Fibroblast of skin of right quadriceps (primary cell): Measurements from ENCODE around the gene ANKRD34A.

ENCODE experiments used
- DNase-seq: peaks from one replicate; pipeline ENCODE4 v3.0.0-alpha.2; 2013

Gene ANKRD34A

DNA sequence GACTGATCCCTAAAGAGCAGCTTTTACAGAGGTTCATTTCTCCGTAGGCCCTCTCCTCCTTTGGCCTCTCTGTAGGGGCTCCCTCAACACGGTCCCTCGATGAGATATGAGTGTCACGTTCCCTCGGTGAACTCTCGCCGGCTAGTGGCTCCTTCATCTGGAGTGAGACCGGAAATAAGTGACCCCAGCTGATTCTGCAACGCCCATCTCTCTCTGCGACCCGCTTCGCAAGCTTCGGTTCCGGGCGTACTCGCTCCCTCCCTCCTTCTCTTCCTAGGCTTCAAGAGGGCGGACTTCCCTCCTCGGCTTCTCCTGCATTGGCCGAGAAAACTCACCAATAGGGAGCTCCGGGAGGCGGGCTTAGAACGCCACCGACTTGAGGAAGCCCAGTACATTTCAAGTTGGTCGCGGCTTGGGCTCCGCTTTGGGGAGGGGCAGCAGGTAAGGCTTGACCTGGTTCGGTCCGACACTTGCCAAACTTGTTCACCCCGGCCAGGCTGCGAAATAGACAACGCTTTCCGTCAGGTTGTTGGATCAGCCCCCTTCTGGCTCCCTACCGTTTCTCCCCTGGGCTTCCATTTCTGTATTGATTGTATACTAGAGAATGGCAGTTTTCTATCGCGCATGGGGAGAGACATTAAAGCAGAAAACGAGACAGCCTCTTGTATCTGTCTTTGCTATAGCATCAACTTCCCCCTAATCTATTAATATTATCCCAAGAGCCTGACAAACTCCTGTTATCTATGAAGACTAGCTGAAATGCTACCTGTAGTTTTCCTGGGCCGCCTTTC lies at the start of gene ANKRD34A, which contains the start of gene POLR3GL:
Gene ANKRD34A (minus strand): TSS at position 248 of the 791 bp plus-strand sequence. CDS start 2,816 bp downstream, outside the sequence.
Gene POLR3GL (plus strand): TSS at position 363 of the 791 bp plus-strand sequence. CDS start 10,176 bp downstream, outside the sequence.
- DNase-seq = peak; percentile 89

DNA sequence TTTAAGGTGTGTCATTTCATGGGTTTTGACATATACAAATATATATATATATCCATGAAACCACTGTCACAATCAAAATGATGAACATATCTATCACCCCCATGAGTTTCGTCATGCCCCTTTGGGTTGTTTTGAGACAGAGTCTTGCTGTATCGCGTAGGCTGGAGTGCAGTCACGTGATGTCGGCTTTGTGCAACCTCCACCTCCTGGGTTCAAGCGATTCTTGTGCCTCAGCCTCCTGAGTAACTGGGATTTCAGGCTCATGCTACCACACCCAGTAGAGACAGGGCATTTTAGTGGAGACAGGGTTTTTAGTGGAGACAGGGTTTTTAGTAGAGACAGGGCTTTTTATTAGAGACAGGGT lies 49.2 kb upstream of the ANKRD34A start:
- DNase-seq = no peak

DNA sequence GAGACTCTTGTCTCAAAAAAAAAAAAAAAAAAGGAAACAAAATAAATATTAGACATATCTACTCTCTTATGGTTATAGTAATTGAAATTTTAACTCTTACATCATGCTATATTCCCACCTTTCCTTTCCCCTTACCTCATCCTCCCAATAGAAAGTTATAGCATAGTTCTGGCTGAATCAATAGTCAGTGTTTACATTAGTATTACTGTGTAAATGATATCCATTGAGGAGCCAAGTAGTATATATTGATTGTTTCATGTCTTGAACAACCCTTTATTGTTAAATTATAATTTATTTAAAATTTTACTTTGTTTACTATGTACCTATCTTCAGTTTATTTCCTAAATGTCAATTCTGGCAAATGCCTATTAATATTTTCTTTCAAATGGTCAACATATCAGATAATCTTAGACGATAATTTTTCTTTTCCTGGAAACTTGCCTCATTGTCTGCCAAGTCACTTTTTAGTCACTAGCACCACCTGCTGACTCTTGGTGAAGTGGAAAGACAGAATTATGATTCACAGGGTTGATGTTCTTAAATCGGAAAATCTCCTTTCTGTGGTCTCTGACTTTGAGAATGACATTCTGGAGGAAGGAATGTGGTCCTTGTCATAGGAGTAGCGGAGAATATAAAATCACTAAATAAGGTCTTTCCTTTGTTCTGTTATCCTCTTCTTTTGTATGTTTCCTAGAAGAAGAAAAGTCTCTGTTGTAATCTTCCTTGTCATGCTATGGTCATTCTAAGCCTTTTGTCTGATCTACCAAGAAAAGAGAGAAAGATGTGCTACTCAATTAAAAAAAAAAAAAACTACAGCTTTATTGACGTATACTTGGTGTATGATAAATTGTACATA lies 48.6 kb upstream of the ANKRD34A start:
- DNase-seq = peak; percentile 87

DNA sequence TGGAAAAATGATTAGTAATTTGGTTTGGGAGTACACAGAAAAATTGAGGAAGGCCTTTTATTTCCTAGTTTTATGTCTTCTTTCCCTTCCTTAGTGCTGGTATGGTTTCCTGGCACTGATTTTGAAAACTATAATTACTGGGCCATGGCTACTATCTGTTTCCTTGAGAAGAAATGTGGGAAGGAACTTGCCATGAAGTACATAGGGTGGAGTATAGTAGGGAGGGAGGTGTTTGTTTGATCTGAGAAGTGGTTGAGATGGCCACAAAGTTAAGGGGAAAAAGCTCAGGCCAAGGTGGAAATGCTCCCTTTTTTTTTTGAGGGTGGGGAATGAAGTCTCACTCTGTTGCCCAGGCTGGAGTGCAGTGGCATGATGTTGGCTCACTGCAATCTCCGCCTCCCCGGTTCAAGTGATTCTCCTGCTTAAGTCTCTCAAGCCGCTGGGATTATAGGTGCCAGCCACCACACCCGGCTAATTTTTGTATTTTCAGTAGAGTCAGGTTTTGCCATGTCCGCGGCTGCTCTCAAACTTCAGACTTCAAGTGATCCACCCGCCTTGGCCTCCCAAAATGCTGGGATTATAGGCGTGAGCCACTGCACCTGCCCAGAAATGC lies 45.9 kb upstream of the ANKRD34A start:
- DNase-seq = no peak

DNA sequence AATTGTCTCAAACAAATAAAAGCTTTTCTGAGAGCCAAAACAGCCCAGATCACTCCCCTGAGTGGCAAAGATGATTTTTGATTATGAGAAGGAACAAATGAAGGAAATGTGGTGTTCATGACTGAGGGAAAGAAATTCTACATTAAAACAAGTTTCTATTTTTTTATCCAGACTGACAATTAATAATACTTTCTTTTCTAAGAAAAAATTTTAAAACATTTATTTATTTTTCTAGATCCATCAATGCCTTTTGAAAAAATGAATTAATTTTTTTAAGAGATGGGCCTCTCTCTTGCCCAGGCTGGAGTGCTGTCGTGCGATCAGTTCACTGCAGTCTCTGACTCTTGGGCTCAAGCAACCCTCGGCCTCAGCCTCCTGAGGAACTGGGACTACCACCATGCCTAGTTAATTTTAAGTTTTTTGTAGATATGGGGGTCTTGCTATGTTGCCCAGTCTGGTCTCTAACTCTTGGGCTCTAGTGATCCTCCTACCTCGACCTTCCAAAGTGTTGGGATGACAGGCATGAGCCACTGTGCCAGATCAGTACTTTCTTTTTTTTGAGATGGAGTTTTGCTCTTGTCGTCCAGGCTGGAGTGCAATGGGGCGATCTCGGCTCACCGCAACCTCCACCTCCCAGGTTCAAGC lies 43.2 kb upstream of the ANKRD34A start:
- DNase-seq = no peak

DNA sequence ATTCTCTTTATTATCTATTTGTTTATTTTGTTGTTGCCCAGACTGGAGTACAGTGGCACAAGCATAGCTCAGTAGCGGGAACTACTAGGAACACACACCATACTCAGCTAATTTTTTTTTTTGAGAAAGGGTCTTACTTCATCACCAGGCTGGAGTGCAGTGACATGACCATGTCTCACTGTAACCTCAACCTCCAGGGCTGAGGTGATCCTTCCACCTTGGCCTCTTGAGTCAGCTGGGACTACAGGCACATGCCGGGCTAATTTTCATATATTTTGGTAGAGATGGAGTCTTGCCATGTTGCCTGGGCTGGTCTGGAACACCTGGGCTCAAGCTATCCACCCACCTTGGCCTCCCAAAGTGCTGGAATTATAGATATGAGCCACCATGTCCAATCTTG lies 37.3 kb upstream of the ANKRD34A start:
- no peak for DNase-seq

DNA sequence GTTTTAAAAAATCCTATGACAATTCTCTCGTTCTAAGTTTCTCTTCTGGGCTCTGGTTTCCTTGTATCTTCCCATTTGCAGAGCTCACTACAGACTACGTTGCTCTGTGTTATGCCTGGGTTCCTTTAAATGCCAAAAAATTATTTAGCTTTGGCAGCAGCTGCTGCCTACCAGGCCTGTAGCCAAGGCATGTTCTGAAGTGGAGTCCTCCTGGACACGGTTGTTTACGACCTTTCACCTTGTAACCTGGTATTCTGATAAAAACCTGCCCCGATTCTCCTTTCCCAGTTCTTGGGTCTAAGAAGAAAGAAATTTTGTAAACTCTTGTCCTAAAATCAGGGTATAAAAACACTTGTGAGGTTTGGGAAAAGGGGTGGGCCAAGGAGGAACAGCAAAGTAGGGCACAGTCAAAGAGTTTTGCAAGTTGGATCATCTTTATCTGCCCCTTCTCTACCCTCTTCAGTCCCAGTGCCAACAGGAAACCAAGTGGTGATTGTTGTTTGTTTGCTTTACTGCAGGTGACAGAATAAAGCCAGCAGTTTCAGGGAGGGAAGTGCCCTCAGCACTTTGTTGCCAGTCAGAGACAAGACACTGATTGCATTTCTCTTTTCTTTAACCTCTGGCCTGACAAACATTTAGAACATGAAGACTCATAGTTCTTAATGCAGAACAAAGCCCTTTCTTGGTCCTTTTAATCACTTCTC lies 35.1 kb upstream of the ANKRD34A start:
- no peak for DNase-seq

DNA sequence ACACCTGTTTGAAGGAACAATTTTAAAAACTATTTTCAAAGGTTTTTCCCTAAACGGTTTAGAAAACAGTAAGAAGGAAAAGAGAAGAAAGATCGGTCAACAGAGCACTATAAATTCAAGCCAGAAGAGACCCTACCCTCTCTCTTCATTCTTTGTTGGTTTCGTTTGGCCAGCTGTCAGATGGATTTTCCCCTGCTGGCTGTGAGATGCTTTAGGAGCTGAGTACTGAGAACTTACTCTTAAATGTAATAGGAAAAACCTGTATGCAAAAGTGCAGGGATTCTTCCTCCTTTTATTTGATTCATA lies 33.3 kb upstream of the ANKRD34A start:
- no peak for DNase-seq

DNA sequence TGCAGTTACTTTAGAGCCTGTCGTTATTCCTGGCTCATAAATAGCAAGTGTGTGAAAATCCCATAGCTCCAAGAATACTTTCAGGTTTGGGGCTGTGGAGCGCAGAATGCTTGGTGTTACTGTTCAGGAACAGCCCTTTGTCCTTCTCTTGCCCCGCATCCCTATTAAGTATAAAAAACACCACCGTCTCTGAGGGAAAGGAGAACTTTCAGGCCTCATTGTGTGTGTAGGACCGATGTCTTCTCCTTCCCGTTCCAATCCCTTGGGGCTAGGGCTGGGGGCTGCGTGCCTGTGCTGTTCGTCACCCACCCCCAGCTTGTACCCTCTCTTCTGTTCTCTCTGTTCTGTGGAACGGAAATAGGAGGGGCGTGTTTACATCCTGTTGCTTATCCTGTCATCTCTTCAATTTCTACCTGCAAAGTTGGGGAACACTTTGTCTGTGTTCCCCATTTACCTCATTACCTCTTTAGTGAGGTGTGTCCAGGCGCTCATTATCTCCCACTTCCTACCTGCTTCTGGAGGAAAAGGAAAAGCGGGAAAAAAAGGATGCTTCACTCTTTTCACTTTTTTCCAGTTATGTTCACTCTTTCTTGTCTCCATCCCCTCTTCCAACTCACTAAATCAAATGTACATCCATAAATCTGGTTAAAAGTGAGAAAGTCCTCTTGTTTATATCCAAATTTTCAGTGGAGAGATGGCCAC lies 32.8 kb upstream of the ANKRD34A start:
- DNase-seq = peak; percentile 39

DNA sequence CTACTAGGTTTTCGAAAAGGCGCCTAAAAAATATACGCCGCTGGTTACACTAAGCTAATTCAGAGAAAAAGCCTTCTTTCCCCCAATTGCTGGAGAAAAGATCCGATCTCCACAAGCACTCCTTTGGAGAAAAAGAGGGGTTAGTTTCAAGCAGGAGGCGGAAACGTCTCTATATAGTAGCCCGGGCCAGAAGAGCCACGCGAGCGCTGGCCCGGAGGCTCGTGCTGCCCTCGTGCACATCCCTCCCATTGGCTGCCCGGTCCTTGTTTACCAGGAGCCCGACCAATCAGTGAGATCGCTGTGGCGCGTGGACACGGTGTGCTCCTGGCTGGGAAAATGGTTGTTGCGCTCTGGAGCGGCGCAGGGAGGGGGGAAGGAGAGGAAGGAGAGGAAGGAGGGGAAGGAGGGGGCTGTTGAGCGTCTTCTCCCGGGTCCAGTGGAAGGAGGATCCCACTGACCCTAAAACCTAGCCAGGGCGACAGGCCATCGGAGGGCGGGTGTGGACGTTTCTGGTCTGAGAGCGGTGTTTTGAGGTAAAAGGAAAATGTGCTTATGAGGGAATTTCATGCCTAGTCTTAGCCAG lies 32.1 kb upstream of the ANKRD34A start, which contains the start of gene TXNIP:
Gene TXNIP (minus strand): TSS at position 147 of the 583 bp plus-strand sequence. CDS start 313 bp downstream, outside the sequence.
- DNase-seq = peak; percentile 98

DNA sequence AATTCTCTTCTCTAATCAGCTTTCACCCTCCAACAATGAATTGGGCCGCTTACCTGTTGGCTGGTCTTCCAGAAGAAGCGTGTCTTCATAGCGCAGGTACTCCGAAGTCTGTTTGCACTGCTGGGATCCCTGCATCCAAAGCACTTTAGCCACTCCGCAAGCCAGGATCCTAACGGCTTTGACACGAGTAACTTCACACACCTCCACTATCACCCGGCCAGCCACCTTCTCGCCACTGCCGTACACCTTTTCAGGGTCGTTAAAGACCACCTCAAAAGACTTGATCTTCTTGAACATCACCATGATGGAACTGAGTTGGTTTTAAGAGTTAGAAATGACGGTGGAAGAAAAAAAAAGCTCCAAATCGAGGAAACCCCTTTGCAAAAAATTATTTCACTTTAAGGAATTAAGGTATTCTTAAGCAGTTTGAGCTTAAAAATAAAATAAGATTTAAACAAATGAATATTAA lies 31.6 kb upstream of the ANKRD34A start:
- DNase-seq = no peak

DNA sequence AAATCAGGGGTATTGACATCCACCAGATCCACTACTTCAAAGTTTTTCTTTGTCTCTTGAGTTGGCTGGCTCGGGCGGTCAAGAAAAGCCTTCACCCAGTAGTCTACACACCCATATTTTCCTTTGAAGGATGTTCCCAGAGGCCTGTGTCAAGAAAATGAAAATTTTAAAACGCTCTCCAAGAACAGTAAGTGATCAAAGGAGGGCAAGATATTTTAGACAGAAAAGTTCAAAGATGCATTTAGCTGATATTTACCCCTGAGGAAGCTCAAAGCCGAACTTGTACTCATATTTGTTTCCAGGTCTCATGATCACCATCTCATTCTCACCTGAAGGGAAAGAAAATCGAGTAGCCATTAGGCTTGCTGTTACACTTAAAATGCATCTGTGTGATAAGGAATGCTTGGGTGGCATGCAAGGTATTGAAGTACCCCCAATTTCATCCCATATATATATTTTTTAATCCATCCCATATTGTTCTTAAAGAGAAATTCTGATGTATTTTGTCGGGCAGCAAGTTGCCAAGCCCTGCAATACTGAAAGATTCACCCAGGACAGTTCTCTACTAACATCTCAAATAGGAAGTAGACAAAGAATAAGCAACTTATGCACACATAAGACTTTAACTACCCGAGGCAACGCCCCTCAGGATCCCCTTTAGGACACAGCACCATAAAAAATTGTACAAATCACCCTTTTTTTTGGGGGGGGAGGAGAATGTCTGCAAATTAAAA lies 30.9 kb upstream of the ANKRD34A start:
- DNase-seq = no peak

DNA sequence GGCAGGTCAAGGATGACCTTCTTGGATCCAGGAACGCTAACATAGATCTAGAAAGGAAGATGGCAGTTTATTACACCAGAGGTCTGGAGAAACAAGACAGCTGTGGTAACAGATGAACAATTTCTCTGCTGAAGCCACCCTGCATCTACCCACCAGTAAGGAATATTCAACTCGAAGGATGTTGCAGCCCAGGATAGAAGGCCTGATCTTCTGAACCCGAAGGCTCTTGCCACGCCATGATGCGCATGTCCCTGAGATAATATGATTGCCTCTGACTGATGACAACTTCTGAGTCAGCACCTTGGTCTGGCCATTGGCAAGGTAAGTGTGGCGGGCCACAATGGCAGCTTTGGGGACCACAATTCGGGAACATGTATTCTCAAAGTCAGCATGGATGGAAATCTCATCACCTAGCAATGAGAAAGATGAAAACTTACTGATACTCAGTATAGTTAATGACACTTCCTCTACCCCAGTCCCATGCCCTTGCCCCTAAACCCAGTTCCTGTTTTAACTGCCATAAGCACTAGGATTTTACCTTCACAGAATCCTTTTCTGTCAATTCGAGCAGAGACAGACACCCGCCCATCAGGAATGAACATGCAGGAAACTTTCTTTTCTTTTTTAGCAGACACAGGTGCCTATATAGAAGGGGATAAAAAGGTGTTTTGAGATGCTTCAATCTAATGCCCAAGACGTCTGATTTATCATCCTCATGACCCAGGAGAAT lies 30.2 kb upstream of the ANKRD34A start:
- no peak for DNase-seq

DNA sequence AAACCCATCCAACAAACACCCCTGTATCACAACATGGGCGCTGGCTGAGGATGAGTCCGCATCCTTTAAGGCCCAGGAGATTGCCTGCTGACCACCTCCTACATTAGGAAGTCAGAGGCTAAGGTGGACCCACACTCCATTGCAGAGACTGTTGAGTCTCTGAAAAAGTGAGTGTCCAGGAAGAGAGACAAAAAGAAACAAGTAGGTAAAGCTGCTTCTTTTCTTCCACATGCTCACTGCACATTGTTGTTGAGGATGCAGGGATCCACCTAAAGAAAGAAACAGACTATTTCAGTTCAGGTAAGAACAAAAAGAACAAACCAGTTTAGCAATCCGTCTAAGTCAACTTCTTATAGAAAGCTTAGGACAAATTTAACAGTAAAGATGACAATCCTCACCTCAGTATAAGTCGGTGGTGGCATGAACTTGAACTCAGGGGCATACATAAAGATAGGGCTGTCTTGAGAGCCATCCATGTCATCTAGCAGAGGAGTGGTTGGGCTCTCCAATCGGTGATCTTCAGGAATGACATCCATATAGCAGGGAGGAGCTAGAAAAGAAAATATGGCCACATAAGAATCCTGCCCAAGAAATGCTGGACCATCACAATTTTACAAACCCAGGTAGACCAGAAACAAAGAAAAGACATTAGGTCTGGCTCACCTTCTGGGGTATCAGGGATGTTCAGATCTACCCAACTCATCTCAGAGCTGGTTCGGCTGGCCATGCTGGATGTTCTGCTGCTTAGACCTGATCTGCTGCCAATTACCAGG lies 29.4 kb upstream of the ANKRD34A start:
- no peak for DNase-seq

DNA sequence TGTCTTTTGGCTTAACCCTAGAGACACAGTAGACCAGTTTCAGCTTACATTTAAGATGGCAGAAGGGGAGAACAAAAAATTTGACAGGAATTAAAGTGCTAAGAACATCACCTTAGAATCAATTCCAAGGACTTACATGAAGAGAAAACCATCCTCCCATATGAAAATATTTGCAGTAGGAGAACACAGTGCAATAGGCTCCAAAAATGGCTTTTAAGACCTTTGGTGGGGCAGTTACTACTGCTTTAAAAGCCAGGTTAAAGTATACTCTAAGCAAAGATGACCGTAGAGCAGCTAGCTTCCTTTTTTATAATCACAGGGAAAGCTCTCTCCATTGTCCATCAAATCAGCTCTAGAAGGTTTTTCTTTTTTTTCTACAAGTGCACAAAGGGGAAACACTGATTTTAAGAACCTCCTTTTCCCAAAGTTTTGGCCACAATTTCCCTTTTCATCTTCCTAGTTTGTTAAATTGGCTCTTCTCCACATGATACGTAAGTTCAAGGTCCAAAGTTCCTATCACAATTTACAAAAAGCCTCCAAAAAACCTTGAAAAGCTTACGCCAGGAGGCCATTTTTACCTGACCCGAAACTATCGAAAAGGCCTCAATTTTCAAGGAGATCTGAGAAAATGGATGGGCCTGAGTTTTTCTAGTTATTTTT lies 28.7 kb upstream of the ANKRD34A start:
- no peak for DNase-seq

DNA sequence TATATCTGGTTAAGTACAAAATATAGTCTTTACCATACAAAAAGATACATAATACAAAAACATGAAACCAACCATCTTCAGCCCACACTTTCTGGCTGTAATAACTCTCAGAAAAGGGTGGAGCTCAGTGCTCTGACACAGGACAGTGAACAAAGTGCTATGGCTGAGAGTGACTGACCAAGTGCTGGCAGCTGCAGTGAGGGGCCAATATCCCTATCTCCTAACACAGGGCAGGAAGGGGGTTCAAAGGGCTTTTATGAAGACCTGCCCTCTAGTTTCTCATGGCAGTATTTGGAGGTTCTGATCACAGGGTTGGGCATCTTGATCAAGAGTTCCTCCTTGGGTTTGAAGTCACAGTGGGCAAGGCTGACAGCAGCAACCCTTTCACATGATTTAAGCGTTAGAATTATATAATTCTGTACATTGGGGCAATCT lies 28.1 kb upstream of the ANKRD34A start:
- DNase-seq = no peak

DNA sequence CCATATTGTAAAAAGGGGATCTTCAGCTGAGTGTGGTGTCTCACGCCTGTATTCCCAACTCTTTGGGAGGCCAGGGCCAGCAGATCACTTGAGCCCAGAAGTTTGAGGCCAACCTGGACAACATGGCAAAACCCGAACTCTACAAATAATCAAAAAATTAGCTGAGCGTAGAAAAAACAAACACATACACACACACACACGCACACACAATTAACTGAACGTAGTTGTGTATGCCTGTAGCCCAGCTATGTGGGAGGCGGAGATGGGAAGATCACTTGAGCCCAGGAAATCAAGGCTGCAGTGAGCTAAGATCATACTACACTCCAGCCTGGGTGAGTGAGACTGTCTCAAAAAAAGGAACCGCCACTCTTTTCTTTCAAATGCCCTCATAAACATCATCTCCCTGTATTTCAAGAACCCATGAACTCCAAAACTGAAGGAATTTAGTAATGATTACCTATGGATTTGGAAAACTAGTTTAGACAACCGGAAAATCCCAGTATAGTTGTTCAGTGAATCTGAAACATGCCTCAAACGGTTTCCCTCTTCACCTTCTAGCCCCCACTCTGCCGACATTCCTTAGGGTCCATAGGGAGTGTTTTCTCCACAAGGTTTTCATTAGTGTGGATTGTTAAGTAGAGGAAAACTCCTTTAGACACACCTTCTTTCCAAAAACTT lies 27.5 kb upstream of the ANKRD34A start:
- DNase-seq = no peak
